H1 (cell line): ENCODE measurements around the gene QRSL1. TPM values are rescaled to one million over a fixed set of nuclear protein-coding genes. Genes with fewer than 3 reads are reported as not detected.

ENCODE experiments used
- CTCF ChIA-PET: fragments of 300-600 bp; sonication (Branson Sonifier 250); formaldehyde crosslinking; loops from one replicate; lab custom pipeline; 2021; ENCODE audit not compliant: partially characterized antibody; lab: Charles Lee
- POLR2A ChIA-PET: fragments of 300-600 bp; sonication (Branson Sonifier 250); formaldehyde crosslinking; loops from one replicate; lab custom pipeline; 2021; ENCODE audit warnings: inconsistent platforms; ENCODE audit not compliant: partially characterized antibody; lab: Charles Lee
- DNase-seq, 2 experiments: peaks; one replicate each; pipeline versions ENCODE4 v3.0.0 to v3.0.0-alpha.2; 2010 to 2022; ENCODE audit warnings: low spot score in 2 of 2, low read depth in 1 of 2, mixed read lengths in 1 of 2
- FAIRE-seq: peaks from 2 replicates; lab custom pipeline; 2011; peaks lifted over from hg19 to GRCh38; lab: Jason Lieb, UNC
- H2AFZ ChIP-seq: 2 replicates; pipeline ENCODE4 v1.8.1; 2012; ENCODE audit warnings: low read length, inconsistent platforms
- H2AK5ac ChIP-seq: 2 replicates; pipeline ENCODE4 v1.6.1; 2013; ENCODE audit warnings: low read depth, low read length
- H2BK120ac ChIP-seq: replicated peaks from 2 replicates; pipeline ENCODE3; 2013; ENCODE audit warnings: low read depth, low read length, inconsistent platforms
- H2BK12ac ChIP-seq: 2 replicates; pipeline ENCODE4 v1.6.1; 2013; ENCODE audit warnings: low read depth, low read length
- H2BK15ac ChIP-seq: 2 replicates; pipeline ENCODE4 v1.6.1; 2013; ENCODE audit warnings: low read length
- H2BK20ac ChIP-seq: 2 replicates; pipeline ENCODE4 v1.6.1; 2013; ENCODE audit warnings: low read length
- H2BK5ac ChIP-seq: 2 replicates; pipeline ENCODE4 v1.6.1; 2013; ENCODE audit warnings: low read depth, low read length
- H3K14ac ChIP-seq: 2 replicates; pipeline ENCODE4 v1.6.1; 2013; ENCODE audit warnings: inconsistent platforms; ENCODE audit not compliant: insufficient read length
- H3K18ac ChIP-seq: 2 replicates; pipeline ENCODE4 v1.6.1; 2013; ENCODE audit warnings: low read length; ENCODE audit errors: extremely low read depth
- H3K23ac ChIP-seq: 2 replicates; pipeline ENCODE4 v1.6.1; 2013; ENCODE audit warnings: inconsistent platforms; ENCODE audit not compliant: insufficient read length
- H3K23me2 ChIP-seq: 2 replicates; pipeline ENCODE4 v1.6.1; 2013; ENCODE audit warnings: low read depth, low read length
- H3K27ac ChIP-seq: 2 replicates; pipeline ENCODE4 v1.6.1; 2011; ENCODE audit warnings: low read depth, low read length, inconsistent platforms
- H3K27me3 ChIP-seq, 4 experiments: replicated peaks in 1 of 4; 1 replicate in 1 of 4; 2 replicates in 3 of 4; pipeline versions ENCODE4 v1.6.1 to v1.8.1; 2011 to 2013; ENCODE audit warnings: low read length in 3 of 4, mild to moderate bottlenecking in 3 of 4, inconsistent platforms in 2 of 4, mixed read lengths in 2 of 4, moderate library complexity in 1 of 4; ENCODE audit not compliant: control insufficient read depth in 3 of 4, insufficient read depth in 3 of 4; ENCODE audit errors: extremely low read depth in 1 of 4
- H3K36me3 ChIP-seq, 4 experiments: 2 replicates each; pipeline versions ENCODE4 v1.6.1 to v1.8.1; 2011 to 2013; ENCODE audit warnings: mild to moderate bottlenecking in 4 of 4, low read length in 3 of 4, moderate library complexity in 2 of 4, control low read depth in 1 of 4, inconsistent platforms in 1 of 4; ENCODE audit not compliant: insufficient read depth in 4 of 4, control insufficient read depth in 2 of 4
- H3K4ac ChIP-seq: replicated peaks from 2 replicates; pipeline ENCODE3; 2013; ENCODE audit warnings: low read length, low read depth, mixed read lengths, inconsistent platforms; ENCODE audit not compliant: insufficient read length
- H3K4me1 ChIP-seq, 4 experiments: replicated peaks in 1 of 4; 1 replicate in 1 of 4; 2 replicates in 3 of 4; pipeline versions ENCODE4 v1.6.1 to v1.8.1; 2011 to 2013; ENCODE audit warnings: low read length in 3 of 4, inconsistent platforms in 2 of 4, mixed read lengths in 1 of 4; ENCODE audit not compliant: insufficient read depth in 4 of 4, control insufficient read depth in 3 of 4
- H3K4me2 ChIP-seq, 2 experiments: 2 replicates each; pipeline versions ENCODE4 v1.6.1 to v1.8.1; 2011 to 2013; ENCODE audit warnings: low read depth in 2 of 2, low read length in 2 of 2, control low read depth in 1 of 2, inconsistent platforms in 1 of 2, mild to moderate bottlenecking in 1 of 2; ENCODE audit not compliant: insufficient read depth in 1 of 2
- H3K4me3 ChIP-seq, 4 experiments: fragments of 200-600, 300-600 bp in 1 of 4; sonication (generic), shearing (Covaris generic), sonication (Bioruptor Twin) in 1 of 4; 2 replicates each; pipeline versions ENCODE4 v1.5.1 to v1.8.1; 2011 to 2016; ENCODE audit warnings: low read length in 4 of 4, low read depth in 3 of 4, control low read depth in 2 of 4, inconsistent platforms in 2 of 4, mild to moderate bottlenecking in 2 of 4, mixed read lengths in 1 of 4, moderate library complexity in 1 of 4; ENCODE audit not compliant: insufficient read depth in 2 of 4; ENCODE audit errors: extremely low read depth in 1 of 4
- H3K56ac ChIP-seq: replicated peaks from 2 replicates; pipeline ENCODE3; 2013; ENCODE audit warnings: low read depth, mild to moderate bottlenecking, mixed read lengths, low read length, inconsistent platforms; ENCODE audit not compliant: insufficient read length
- H3K79me1 ChIP-seq: 2 replicates; pipeline ENCODE4 v1.6.1; 2013; ENCODE audit warnings: low read depth, low read length, control low read depth
- H3K79me2 ChIP-seq, 2 experiments: 2 replicates each; pipeline versions ENCODE4 v1.6.1 to v1.8.1; 2012 to 2013; ENCODE audit warnings: low read length in 2 of 2, mild to moderate bottlenecking in 2 of 2, inconsistent platforms in 1 of 2; ENCODE audit not compliant: insufficient read depth in 2 of 2, control insufficient read depth in 1 of 2
- H3K9ac ChIP-seq, 4 experiments: replicated peaks in 1 of 4; 1 replicate in 1 of 4; 2 replicates in 3 of 4; pipeline versions ENCODE4 v1.6.1 to v1.8.1; 2011 to 2013; ENCODE audit warnings: low read depth in 3 of 4, low read length in 3 of 4, control low read depth in 2 of 4, mild to moderate bottlenecking in 2 of 4, moderate library complexity in 2 of 4, inconsistent platforms in 1 of 4; ENCODE audit errors: extremely low read depth in 1 of 4
- H3K9me3 ChIP-seq, 2 experiments: 2 replicates each; pipeline versions ENCODE4 v1.6.1 to v1.8.1; 2012 to 2013; ENCODE audit warnings: mild to moderate bottlenecking in 2 of 2, moderate library complexity in 2 of 2, control low read depth in 1 of 2, inconsistent platforms in 1 of 2, low read depth in 1 of 2, low read length in 1 of 2, mixed read lengths in 1 of 2; ENCODE audit not compliant: insufficient read depth in 2 of 2
- H4K20me1 ChIP-seq, 2 experiments: replicated peaks in 1 of 2; 2 replicates each; pipeline versions ENCODE3 to v1.8.1; 2011 to 2013; ENCODE audit warnings: inconsistent platforms in 2 of 2, low read length in 2 of 2, mild to moderate bottlenecking in 1 of 2; ENCODE audit not compliant: insufficient read depth in 2 of 2, control insufficient read depth in 1 of 2
- H4K5ac ChIP-seq: 2 replicates; pipeline ENCODE4 v1.6.1; 2013; ENCODE audit warnings: low read length, low read depth, mixed read lengths, inconsistent platforms; ENCODE audit not compliant: insufficient read length
- H4K8ac ChIP-seq: 2 replicates; pipeline ENCODE4 v1.8.0; 2013; ENCODE audit warnings: mild to moderate bottlenecking, moderate library complexity, low read length, inconsistent platforms; ENCODE audit not compliant: insufficient read depth; ENCODE audit errors: extremely low read depth
- H4K91ac ChIP-seq: replicated peaks from 2 replicates; pipeline ENCODE3; 2013; ENCODE audit warnings: low read length, mixed read lengths, inconsistent platforms; ENCODE audit not compliant: insufficient read length
- BRCA1 ChIP-seq: IDR thresholded peaks from 2 replicates; pipeline ENCODE4 v1.6.1; 2012; ENCODE audit warnings: low read depth, low read length, improper control_type of control experiment
- CEBPB ChIP-seq: IDR thresholded peaks from 2 replicates; pipeline ENCODE4 v1.6.1; 2012; ENCODE audit warnings: low read depth, low read length
- RAD21 ChIP-seq, 2 experiments: IDR thresholded peaks in 1 of 2; conservative IDR thresholded peaks in 1 of 2; 2 replicates each; pipeline ENCODE4 v1.6.1; 2011; ENCODE audit warnings: low read depth in 2 of 2, low read length in 2 of 2, improper control_type of control experiment in 1 of 2, inconsistent platforms in 1 of 2, mild to moderate bottlenecking in 1 of 2, moderate library complexity in 1 of 2
- TCF12 ChIP-seq: IDR thresholded peaks from 2 replicates; pipeline ENCODE4 v1.6.1; 2011; ENCODE audit warnings: low read depth, mild to moderate bottlenecking, low read length
- WGBS, 2 experiments: shearing (Covaris generic) in 1 of 2; methylation state at CpG; one replicate each; pipeline versions ENCODE4 v1.1.6 to v1.1.7; 2013 to 2015; ENCODE audit warnings: low lambda C conversion rate in 2 of 2, mixed read lengths in 2 of 2, inconsistent platforms in 1 of 2, low coverage in 1 of 2, missing lambda C conversion rate in 1 of 2; ENCODE audit not compliant: insufficient replicate concordance in 2 of 2, insufficient coverage in 1 of 2, insufficient read length in 1 of 2; ENCODE audit errors: extremely low coverage in 1 of 2, missing lambda C conversion rate in 1 of 2; 5-methylcytosine and 5-hydroxymethylcytosine counted together
- polyA plus RNA-seq, 7 experiments: library from polyadenylated mRNA; depleted of rRNA in 3 of 7; stranded (reverse) in 5 of 7; unstranded in 2 of 7; fragments of >200 nt in 5 of 7; fragments of 200-250 nt in 2 of 7; gene quantifications; 1 replicate in 5 of 7; 2 replicates in 1 of 7; 4 replicates in 1 of 7; pipeline versions ENCODE4 v1.2.1 to v1.2.3, GENCODE V29; 2011 to 2013; ENCODE audit warnings: missing spikeins in 2 of 7, mixed read lengths in 2 of 7
- total RNA-seq: library from RNA; stranded (reverse); fragmentation: NEBNext Ultra II Directional; extraction: Animal tissue kit (Norgen Biotek cat#: 25700); gene quantifications from 2 replicates; pipeline ENCODE4 v1.2.1, GENCODE V29; 2021
- TF ChIP-seq, protein P1 (sequence below), 3 experiments: IDR thresholded peaks; 1 replicate in 2 of 3; 2 replicates in 1 of 3; pipeline versions ENCODE4 v1.5.1 to v1.6.1; 2011; ENCODE audit warnings: low read length in 3 of 3, mild to moderate bottlenecking in 3 of 3, inconsistent platforms in 2 of 3, low read depth in 1 of 3, moderate library complexity in 1 of 3; ENCODE audit not compliant: insufficient read depth in 1 of 3; ENCODE audit errors: control extremely low read depth in 1 of 3

Gene QRSL1
- total and polyA plus RNA-seq, 2 of the 8 experiments (the other 6 are each of a cell fraction or from before 2014, with no cell fraction given), result 7.8 to 22.2 TPM

DNA sequence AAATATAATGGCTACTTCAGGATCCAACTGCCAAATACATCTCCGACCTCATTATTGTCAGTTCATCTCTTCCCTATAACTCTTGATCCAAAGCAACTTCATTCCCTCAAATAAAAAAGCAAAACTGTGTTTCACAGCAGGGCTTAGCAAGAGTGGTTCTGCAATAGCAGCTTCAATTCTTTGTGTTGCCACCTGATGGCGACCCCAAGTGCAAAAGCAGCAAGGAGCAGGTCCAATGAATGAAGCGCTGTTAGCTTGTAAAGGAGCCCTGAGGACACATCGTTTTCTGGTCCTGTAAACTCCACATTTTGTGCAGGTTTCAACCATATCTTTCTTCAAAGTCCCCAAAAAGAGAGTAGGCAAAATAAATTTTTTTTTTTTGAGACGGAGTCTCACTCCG is 19.7 kb upstream of the QRSL1 start:
- no peak overlapping the region for H3K56ac ChIP-seq
- H2BK12ac ChIP-seq, result no peak overlapping the region
- no peak overlapping the region for H2BK15ac ChIP-seq
- no peak overlapping the region for H3K27ac ChIP-seq
- H3K79me1 ChIP-seq, result no peaks in the 10 kb centered on the region
- H3K79me2 ChIP-seq, result no peaks in the 10 kb centered on the region
- no peak for DNase-seq
- no peak overlapping the region for H2AFZ ChIP-seq
- no peak overlapping the region; the same call in 1 of the 2 replicates for H2BK5ac ChIP-seq
- H3K23ac ChIP-seq, result no peak overlapping the region
- no peaks in the 10 kb centered on the region for H3K27me3 ChIP-seq
- H3K18ac ChIP-seq, result no peak overlapping the region
- no peaks in the 10 kb centered on the region for H4K20me1 ChIP-seq
- TF ChIP-seq, protein P1, sequence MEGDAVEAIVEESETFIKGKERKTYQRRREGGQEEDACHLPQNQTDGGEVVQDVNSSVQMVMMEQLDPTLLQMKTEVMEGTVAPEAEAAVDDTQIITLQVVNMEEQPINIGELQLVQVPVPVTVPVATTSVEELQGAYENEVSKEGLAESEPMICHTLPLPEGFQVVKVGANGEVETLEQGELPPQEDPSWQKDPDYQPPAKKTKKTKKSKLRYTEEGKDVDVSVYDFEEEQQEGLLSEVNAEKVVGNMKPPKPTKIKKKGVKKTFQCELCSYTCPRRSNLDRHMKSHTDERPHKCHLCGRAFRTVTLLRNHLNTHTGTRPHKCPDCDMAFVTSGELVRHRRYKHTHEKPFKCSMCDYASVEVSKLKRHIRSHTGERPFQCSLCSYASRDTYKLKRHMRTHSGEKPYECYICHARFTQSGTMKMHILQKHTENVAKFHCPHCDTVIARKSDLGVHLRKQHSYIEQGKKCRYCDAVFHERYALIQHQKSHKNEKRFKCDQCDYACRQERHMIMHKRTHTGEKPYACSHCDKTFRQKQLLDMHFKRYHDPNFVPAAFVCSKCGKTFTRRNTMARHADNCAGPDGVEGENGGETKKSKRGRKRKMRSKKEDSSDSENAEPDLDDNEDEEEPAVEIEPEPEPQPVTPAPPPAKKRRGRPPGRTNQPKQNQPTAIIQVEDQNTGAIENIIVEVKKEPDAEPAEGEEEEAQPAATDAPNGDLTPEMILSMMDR (IDR thresholded peaks at IDR 0.05; ENCODE audit: control extremely low read depth in 1 of 3, insufficient read depth in 1 of 3, low read depth in 1 of 3, low read length in 3 of 3), result peak; percentile 50 to 73 (median 63)
- TF ChIP-seq BRCA1 (no peak), CEBPB (0 out of 2 replicates have a peak, but pooled peaks have one; percentile 29), RAD21 (IDR thresholded peaks at IDR 0.05 in 1 of 2, conservative IDR thresholded peaks at IDR 0.05 in 1 of 2; ENCODE audit: low read depth in 2 of 2, low read length in 2 of 2) (peak; percentile 74 to 78), TCF12 (no peak)
- 72% methylated on average over 6 of the region's 6 CpGs; no CpG with 5 or more reads in 1 of the 2 experiments for WGBS, 2 experiments
- ChIA-PET CTCF (interaction anchor here (0.6 to 5.1 kb wide), 37 partner anchors 10 to 388 kb away, joined by 3 to 52 read pairs (median 4); no protein-coding TSS in a partner anchor), POLR2A (interaction anchor here (0.6 to 1.2 kb wide), 8 partner anchors 16 to 384 kb away, joined by 3 to 8 read pairs (median 3); no protein-coding TSS in a partner anchor)
- no peak overlapping the region for H3K4ac ChIP-seq
- no peak overlapping the region for H2AK5ac ChIP-seq
- H4K91ac ChIP-seq, result no peak overlapping the region
- H3K4me1 ChIP-seq, result peaks cover 9 to 18% (median 10%) of the 10 kb centered on the region in 4 experiments; a peak in 6 of 7 replicates
- H2BK20ac ChIP-seq, result 0 out of 2 replicates have a peak overlapping the region, but pooled peaks have one; percentile 25
- H4K8ac ChIP-seq, result no peak overlapping the region
- H4K5ac ChIP-seq, result no peak overlapping the region
- no peaks in the 10 kb centered on the region for H3K23me2 ChIP-seq
- no peak overlapping the region for H3K4me2 ChIP-seq
- H3K9ac ChIP-seq, result no peak overlapping the region
- FAIRE-seq, result peak; percentile 97
- peak overlapping the region; percentile 75 for H2BK120ac ChIP-seq
- no peak overlapping the region for H3K14ac ChIP-seq
- H3K4me3 ChIP-seq, result no peak overlapping the region
- H3K36me3 ChIP-seq, result peaks cover 0 to 9% (median 0%) of the 10 kb centered on the region in 4 experiments; a peak in 2 of 8 replicates
- H3K9me3 ChIP-seq, result peaks cover 0 to 2% of the 10 kb centered on the region in 2 experiments; a peak in 1 of 4 replicates
